NCI-H226 (cell line): ENCODE results near the gene PDX1.

Experiments
- DNase-seq: peaks from one replicate; pipeline ENCODE4 v3.0.0-alpha.2; 2015

Gene PDX1

GRCh38 chr13:27922883-27923612 lies 3.2 kb downstream of the PDX1 start:
- no peak for DNase-seq

DNA sequence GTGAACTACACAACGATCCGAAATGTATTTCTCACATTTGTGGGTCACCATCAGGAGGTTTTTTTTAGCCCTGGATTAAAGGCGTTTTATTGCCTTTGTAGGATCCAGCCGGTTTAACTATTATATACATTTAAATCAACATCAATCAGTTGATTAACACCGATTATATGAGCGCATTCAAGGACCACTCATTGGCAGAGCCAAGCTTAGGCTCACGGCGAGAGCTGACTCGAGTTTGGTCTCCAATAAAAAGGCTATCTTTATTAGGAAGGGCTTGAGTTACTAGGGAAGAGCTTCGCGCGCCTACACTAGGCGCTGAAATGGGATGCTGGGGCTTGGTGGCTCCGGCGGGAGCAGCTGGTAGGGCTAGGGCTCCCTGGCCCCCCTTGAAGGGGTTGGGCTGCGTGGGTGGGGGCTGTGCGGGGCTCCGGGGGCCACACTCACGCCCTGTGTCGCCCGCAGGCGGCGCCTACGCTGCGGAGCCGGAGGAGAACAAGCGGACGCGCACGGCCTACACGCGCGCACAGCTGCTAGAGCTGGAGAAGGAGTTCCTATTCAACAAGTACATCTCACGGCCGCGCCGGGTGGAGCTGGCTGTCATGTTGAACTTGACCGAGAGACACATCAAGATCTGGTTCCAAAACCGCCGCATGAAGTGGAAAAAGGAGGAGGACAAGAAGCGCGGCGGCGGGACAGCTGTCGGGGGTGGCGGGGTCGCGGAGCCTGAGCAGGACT lies 4.2 kb downstream of the PDX1 start:
- DNase-seq, result no peak

GRCh38 chr13:27924529-27925141 lies 4.8 kb downstream of the PDX1 start:
- DNase-seq, result no peak

DNA sequence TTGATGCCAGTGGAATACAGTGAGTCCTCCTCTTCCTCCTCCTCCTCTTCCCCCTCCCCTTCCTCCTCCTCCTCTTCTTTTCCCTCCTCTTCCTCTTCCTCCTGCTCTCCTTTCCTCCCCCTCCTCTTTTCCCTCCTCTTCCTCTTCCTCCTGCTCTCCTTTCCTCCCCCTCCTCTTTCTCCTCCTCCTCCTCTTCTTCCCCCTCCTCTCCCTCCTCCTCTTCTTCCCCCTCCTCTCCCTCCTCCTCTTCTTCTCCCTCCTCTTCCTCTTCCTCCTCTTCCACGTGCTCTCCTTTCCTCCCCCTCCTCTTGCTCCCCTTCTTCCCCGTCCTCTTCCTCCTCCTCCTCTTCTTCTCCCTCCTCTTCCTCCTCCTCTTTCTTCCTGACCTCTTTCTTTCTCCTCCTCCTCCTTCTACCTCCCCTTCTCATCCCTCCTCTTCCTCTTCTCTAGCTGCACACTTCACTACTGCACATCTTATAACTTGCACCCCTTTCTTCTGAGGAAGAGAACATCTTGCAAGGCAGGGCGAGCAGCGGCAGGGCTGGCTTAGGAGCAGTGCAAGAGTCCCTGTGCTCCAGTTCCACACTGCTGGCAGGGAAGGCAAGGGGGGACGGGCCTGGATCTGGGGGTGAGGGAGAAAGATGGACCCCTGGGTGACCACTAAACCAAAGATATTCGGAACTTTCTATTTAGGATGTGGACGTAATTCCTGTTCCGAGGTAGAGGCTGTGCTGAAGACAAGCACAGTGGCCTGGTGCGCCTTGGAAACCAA lies 5.6 kb downstream of the PDX1 start:
- no peak for DNase-seq

- DNase-seq, result no peak
These were observed 7.0 kb downstream of the PDX1 start for GRCh38 chr13:27926644-27927434.

DNA sequence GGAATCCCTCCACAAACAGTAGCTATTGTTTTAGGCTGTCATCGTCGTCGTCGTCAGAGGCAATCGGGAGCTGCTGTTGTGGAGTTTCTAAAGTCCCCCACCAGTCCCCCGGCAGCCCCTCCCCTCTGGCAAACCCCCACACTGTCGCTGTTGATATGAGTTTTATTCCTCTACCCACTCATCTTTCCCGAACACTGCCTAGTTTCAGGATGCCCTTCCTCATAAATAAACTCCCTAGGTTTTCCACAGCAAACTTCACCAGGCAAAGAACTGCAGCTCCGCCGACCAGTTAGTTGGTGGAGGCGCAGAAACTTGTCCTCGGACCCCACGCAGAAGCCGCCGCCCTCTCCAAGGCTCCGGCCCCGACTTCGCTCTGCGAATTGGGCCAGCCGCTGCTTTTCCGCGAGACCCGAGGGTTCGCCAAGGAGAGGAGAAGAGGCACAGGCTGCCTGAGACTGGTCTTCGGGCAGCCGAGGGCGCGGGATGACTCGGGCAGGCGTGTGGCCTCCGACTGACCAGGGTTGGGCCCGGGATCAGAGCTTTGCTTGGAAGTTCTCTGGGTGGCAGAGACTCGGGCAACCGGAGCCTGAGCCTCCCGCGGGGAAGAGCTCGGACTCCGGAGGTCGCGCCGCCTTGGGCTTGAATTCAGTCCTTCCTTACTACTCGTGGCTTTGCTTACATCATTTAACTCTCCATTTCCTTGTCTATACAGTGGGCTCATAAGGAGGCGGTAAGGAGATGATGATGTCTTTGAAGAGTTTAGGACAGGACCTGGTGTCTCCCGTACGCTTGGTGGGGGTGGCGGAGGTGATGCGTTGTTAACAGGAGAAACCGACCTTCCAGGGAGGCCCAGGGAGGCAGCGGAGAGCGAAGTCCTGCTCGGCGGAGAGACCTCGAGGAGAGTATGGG lies 7.9 kb downstream of the PDX1 start:
- no peak for DNase-seq

GRCh38 chr13:27928353-27928804 lies 8.6 kb downstream of the PDX1 start:
- DNase-seq, result no peak

GRCh38 chr13:27928805-27929753 lies 9.3 kb downstream of the PDX1 start:
- DNase-seq, result no peak

DNA sequence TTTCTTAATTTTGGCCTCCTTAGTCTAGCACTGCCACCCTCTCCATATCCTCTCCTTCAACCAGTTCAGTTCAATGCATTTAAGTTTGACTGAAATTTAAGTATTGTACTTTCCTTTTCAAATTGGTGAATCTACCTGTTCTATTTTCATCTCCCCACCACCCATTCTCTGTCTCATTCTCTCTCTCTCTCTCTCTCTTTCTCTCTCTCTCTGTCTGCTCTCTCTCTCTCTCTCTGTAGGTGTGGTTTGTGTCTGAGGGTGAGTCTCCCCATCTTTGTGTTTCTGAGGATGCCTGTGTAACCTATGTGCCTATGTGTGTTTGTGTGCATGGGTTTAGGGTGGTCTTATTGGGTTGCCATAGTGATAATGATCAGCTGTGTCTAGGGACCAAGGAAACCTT lies 10.1 kb downstream of the PDX1 start:
- no peak for DNase-seq

- no peak for DNase-seq
These were observed 13.3 kb downstream of the PDX1 start for GRCh38 chr13:27933118-27933517.

DNA sequence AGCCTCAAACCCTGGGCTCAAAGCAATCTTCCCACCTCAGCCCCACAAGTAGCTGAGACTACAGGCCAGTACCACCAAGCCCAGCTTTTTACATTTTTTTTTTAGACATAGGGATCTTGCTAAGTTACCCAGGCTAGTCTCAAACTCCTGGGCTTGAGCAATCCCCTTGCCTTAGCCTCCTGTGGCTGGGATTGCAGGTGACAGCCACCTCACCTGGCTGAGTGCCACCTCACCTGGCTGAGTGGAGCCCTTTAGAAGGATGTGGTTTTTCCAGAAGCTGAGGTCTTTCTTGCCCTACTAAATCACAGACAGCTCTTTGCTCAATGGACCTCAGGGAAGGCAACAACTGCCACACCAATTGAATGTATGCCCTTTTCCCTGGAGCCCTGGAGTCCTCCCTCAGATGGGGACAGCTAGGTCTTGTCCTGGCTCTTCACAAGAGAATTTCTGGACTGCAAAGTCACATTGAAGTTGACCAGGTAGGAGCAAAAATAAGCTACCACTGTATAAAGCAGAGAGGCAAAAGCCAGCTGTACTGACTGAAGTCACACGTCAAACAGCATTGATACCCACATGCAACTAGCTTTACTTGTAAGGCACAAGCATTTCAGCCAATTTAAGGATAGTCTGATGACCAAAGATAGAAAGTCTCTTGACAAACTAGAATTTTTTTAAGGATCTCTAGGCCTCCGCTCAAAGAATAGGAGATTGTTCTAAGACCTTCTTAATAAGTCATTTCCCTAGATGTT lies 14.0 kb downstream of the PDX1 start:
- no peak for DNase-seq

DNA sequence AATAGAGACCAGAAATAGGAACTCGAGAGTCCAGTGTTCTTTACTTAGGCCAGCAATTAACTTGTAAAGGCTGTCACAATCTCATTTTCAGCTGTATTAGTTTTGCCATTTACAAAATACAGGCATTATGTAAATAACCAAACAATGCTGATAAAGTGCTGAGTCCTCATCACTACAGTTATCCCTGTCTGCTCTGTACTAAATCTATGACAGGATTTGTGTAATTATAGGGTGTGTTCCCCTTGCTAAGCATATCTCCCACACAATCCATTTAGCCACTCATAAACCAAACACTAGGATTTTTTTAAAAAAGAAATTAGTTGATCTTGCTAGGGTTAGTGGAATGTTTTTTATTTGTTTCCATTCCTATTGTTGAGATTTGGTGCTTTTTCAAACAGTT lies 23.2 kb downstream of the PDX1 start:
- DNase-seq, result no peak

DNA sequence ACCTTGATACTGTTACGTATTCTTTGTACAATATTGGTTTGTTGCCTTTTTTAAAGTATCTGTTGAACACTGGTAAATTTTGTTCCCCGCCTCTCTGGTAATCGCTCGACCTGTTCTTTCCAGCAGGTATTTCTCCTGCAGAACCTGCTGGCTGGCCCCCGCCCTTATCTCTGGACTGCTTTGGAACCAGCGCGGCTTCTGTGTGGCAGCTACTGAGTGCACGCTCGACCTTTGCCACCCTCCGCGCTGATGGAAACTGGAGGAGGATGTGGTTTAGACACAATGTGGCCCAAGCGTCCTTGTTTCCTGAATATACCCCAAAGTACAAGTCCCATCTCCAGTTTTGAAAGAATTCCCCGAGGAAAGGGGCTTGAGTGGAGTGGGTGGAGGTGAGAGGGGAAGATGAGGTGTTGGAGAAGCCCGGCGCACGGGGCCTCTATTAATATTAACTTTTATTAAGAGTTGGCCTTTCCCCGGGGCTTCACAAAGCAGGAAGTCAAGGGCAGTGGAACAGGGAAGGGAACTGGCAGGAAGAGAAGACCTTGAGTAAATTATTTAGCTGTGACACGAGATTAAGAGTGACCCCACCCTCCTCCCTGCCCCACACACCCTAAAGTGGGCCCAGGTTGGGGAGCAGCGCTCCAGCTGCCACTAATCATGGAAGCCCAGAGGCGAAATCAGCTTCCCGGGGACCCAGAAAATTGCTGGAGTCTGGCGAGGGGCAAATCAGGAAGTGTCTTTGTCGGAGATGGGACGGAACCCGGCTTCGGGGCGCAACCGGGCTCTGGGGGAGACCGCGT lies 33.3 kb downstream of the PDX1 start:
- DNase-seq, result no peak

- peak; percentile 39 for DNase-seq
These were observed 34.0 kb downstream of the PDX1 start for GRCh38 chr13:27953676-27954405.

DNA sequence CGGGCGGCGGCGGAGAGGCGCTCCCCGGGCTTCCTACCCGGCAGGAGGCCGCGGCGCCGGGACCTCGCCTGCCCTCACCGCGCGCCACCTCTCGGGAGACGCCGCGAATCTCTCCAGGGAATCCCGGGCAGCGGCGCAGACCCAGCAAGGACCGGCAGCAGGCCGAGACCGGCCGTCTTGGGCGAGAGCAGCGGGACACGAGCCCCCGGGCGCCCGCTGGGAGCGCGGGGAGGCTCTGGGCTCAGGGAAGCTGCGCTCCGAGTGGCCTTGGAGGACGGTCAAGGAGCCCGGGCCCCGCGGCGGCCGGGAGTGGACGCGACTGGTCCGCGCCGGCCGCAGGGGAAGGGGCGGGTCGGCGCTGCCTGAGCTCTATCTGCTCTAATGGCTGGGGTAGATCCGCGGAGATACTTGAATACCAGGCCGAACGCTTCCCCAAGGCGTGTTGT lies 34.6 kb downstream of the PDX1 start:
- no peak for DNase-seq

- DNase-seq, result no peak
These were observed 35.3 kb downstream of the PDX1 start for GRCh38 chr13:27955014-27955591.
